ENCODE results near the gene OR2T34.
"Not testable (repeated sequence)": the region's sequence is repeated elsewhere in the genome, so short reads cannot be mapped to it uniquely, and the experiment has no call there.

OR2T34 gene

GRCh38 chr1:248574657-248575056 is at the start of gene OR2T34:
Gene OR2T34 (minus strand): TSS chr1:248574757. CDS start chr1:248574757, 0 bp downstream.
- not testable (repeated sequence) for DNase-seq (ENCODE audit: low read depth)

GRCh38 chr1:248622570-248623001 is 48.0 kb upstream of the OR2T34 start:
- DNase-seq (ENCODE audit: low read depth), result no peak

GRCh38 chr1:248621770-248622169 is 47.2 kb upstream of the OR2T34 start:
- DNase-seq (ENCODE audit: low read depth), result no peak

GRCh38 chr1:248618878-248619277 is 44.3 kb upstream of the OR2T34 start:
- DNase-seq (ENCODE audit: low read depth), result peak; percentile 24

GRCh38 chr1:248618119-248618518 is 43.6 kb upstream of the OR2T34 start:
- DNase-seq (ENCODE audit: low read depth), result no peak

- no peak for DNase-seq (ENCODE audit: low read depth)
Observed at GRCh38 chr1:248613742-248614141, 39.2 kb upstream of the OR2T34 start.

- DNase-seq (ENCODE audit: low read depth), result no peak
Observed at GRCh38 chr1:248611883-248612414, 37.4 kb upstream of the OR2T34 start.

GRCh38 chr1:248610301-248610700 is 35.7 kb upstream of the OR2T34 start:
- DNase-seq (ENCODE audit: low read depth), result no peak

GRCh38 chr1:248599396-248599795 is 24.8 kb upstream of the OR2T34 start:
- no peak for DNase-seq (ENCODE audit: low read depth)

- no peak for DNase-seq (ENCODE audit: low read depth)
Observed at GRCh38 chr1:248597589-248597988, 23.0 kb upstream of the OR2T34 start, which contains the start of gene OR2T10. Gene OR2T10 (minus strand): TSS chr1:248597700. CDS start chr1:248593768, 3,932 bp downstream.

- no peak for DNase-seq (ENCODE audit: low read depth)
Observed at GRCh38 chr1:248596615-248597014, 22.1 kb upstream of the OR2T34 start.

GRCh38 chr1:248593226-248593625 is 18.7 kb upstream of the OR2T34 start:
- DNase-seq (ENCODE audit: low read depth), result no peak

- DNase-seq (ENCODE audit: low read depth), result no peak
Observed at GRCh38 chr1:248592655-248593054, 18.1 kb upstream of the OR2T34 start.

- DNase-seq (ENCODE audit: low read depth), result no peak
Observed at GRCh38 chr1:248590055-248590454, 15.5 kb upstream of the OR2T34 start.

GRCh38 chr1:248589334-248589733 is 14.8 kb upstream of the OR2T34 start:
- DNase-seq (ENCODE audit: low read depth), result no peak

- DNase-seq (ENCODE audit: low read depth), result no peak
Observed at GRCh38 chr1:248585266-248585665, 10.7 kb upstream of the OR2T34 start.

- no peak for DNase-seq (ENCODE audit: low read depth)
Observed at GRCh38 chr1:248576260-248576980, 1.9 kb upstream of the OR2T34 start.

GRCh38 chr1:248573856-248574255 is 701 bp downstream of the OR2T34 start:
- DNase-seq (ENCODE audit: low read depth), result not testable (repeated sequence)

GRCh38 chr1:248572049-248572448 is 2.5 kb downstream of the OR2T34 start:
- not testable (repeated sequence) for DNase-seq (ENCODE audit: low read depth)

GRCh38 chr1:248570811-248571210 is 3.7 kb downstream of the OR2T34 start:
- DNase-seq (ENCODE audit: low read depth), result not testable (repeated sequence)

GRCh38 chr1:248569049-248569448 is 5.5 kb downstream of the OR2T34 start:
- not testable (repeated sequence) for DNase-seq (ENCODE audit: low read depth)

- not testable (repeated sequence) for DNase-seq (ENCODE audit: low read depth)
Observed at GRCh38 chr1:248565530-248566373, 8.8 kb downstream of the OR2T34 start.

- not testable (repeated sequence) for DNase-seq (ENCODE audit: low read depth)
Observed at GRCh38 chr1:248562672-248563071, 11.9 kb downstream of the OR2T34 start, which contains the start of gene OR2T29. Gene OR2T29 (minus strand): TSS chr1:248562772. CDS start chr1:248559491, 3,281 bp downstream.
